Loucy (cell line): Measurements from ENCODE around the gene SSH2.

Experiments used
- EZH2phosphoT487 ChIP-seq: fragments of 200-600 bp; IDR thresholded peaks from 2 replicates; pipeline ENCODE4 v1.6.1; 2018; ENCODE audit warnings: antibody characterized with exemption, mild to moderate bottlenecking, moderate library complexity, borderline replicate concordance
- TF ChIP-seq, protein P1 (sequence below): fragments of 200-600 bp; sonication (generic); conservative IDR thresholded peaks from 2 replicates; pipeline ENCODE4 v1.5.1; 2014; ENCODE audit warnings: mild to moderate bottlenecking, antibody characterized with exemption, low read length

DNA sequence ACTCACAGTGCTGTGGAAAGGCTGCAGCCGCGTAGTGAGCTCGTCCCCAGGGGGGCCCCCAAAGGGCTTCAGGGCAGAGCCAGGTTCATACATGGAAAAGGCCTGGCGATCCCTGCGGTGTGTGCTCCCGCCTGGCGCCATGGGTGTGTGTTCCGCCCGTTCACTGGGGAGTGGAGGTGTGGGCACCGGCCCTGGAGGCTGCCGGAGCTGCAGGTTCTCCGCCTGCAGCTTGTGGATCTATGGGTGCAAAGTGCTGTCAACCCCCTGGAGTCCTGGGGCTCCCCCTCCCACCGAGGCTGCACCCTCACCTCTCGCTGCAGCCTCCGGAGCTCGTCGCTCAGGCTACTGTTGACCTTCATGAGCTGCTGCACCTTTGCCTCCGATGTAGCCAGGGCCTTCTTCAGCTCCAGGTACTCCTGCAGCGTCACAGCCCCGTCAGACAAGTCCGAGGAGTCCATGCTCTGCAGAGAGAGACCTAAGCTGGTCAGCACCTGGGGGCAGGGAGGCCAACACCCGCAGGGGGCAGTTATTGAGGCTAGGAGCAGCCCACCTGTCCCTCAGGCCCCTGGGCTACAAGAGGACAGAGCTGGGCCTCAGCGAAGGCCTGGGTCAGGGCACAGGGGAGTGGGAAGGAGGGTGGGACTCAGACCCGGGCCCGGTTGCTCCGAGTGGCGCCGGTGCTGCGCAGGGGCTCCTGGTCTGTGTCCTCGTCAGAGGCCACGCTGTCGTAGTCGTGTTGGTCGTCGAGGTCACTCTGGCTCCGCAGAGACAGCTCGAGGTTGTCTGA is 353.6 kb downstream of the SSH2 start:
- TF ChIP-seq, protein P1, sequence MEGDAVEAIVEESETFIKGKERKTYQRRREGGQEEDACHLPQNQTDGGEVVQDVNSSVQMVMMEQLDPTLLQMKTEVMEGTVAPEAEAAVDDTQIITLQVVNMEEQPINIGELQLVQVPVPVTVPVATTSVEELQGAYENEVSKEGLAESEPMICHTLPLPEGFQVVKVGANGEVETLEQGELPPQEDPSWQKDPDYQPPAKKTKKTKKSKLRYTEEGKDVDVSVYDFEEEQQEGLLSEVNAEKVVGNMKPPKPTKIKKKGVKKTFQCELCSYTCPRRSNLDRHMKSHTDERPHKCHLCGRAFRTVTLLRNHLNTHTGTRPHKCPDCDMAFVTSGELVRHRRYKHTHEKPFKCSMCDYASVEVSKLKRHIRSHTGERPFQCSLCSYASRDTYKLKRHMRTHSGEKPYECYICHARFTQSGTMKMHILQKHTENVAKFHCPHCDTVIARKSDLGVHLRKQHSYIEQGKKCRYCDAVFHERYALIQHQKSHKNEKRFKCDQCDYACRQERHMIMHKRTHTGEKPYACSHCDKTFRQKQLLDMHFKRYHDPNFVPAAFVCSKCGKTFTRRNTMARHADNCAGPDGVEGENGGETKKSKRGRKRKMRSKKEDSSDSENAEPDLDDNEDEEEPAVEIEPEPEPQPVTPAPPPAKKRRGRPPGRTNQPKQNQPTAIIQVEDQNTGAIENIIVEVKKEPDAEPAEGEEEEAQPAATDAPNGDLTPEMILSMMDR: no peak
- TF ChIP-seq EZH2phosphoT487: no peak
